GM23248 (cell line): ENCODE measurements around the gene UBAP1.

ENCODE experiments used
- EZH2 ChIP-seq: fragments of 200-600 bp; sonication (generic); IDR thresholded peaks from 2 replicates; pipeline ENCODE4 v1.6.1; 2018; ENCODE audit warnings: antibody characterized with exemption, mild to moderate bottlenecking; ENCODE audit not compliant: insufficient read depth, poor library complexity, severe bottlenecking
- EZH2phosphoT487 ChIP-seq: fragments of 200-600 bp; sonication (generic); IDR thresholded peaks from 2 replicates; pipeline ENCODE4 v1.6.1; 2018; ENCODE audit warnings: antibody characterized with exemption, moderate library complexity, mild to moderate bottlenecking, low read depth; ENCODE audit not compliant: insufficient read depth

DNA sequence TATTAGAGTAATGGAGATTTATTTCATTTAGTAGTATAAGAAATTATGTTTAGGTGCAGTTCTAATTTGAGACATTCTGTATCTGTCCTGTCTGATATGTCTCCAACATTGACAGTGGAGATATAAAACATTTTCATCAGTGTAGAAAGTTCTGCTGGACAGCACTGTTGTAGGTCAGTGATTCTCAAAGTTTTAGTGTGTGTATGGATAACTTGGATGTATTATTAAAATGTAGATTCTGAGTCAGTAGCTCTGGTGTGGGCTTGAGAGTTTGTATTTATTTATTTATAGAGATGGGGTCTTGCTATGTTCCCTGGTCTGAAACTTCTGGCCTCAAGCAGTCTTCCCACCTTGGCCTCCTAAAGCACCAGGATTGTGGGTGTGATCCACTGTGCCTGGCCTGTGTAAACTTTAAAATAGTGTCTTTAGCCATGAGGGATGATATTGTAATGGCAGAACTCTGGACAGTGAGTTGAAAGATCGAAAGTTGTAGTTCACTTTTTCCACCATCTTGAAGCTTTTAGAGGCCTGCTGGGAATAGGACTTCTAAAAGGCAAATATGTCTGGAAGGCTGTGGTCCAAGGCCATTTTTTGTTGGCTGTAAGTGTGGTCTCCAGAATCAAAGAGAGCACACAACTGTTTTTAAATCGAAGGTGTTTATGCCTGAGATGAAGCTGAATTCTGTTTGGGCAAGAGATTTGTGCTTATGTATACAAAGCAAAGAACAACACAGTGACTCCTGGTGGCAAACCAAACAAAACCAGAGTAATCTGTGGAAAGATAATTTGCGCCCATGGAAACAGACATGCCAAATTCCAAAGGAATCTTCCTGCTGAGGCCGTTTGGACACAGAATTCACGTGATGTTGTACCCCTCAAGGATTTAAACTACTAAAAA, 12.4 kb downstream of the UBAP1 start:
- TF ChIP-seq EZH2phosphoT487 (no peak), EZH2 (no peak)
